Colonic mucosa (tissue), 4 donors: ENCODE data around the gene TMEM120B. TPM values are rescaled to one million over a fixed set of nuclear protein-coding genes. Genes with fewer than 3 reads are reported as not detected.

Experiments
- DNase-seq: peaks from one replicate; pipeline ENCODE4 v3.0.0-alpha.2; 2020
- H3K27ac ChIP-seq: fragments of 200-600 bp; one replicate; pipeline ENCODE4 v1.8.0; 2021
- H3K27me3 ChIP-seq: fragments of 200-600 bp; one replicate; pipeline ENCODE4 v1.8.0; 2021
- H3K36me3 ChIP-seq: fragments of 200-600 bp; one replicate; pipeline ENCODE4 v1.8.0; 2021
- H3K4me1 ChIP-seq: fragments of 200-600 bp; one replicate; pipeline ENCODE4 v1.8.0; 2021; ENCODE audit warnings: mild to moderate bottlenecking
- H3K4me3 ChIP-seq: fragments of 200-600 bp; one replicate; pipeline ENCODE4 v1.8.0; 2021
- H3K9ac ChIP-seq, 2 donors: one replicate each; pipeline ENCODE4 v1.7.0; 2013; ENCODE audit warnings: control low read depth in 2 of 2, low read depth in 2 of 2, low read length in 2 of 2
- H3K9me3 ChIP-seq: fragments of 200-600 bp; one replicate; pipeline ENCODE4 v1.8.0; 2021
- CTCF ChIP-seq: fragments of 200-600 bp; IDR thresholded peaks from one replicate; pipeline ENCODE4 v1.8.0; 2022; ENCODE audit warnings: antibody characterized with exemption, mild to moderate bottlenecking
- intact Hi-C: fragments of 100-400 bp; cut with DNase I; formaldehyde crosslinking; loops from one replicate; pipeline ENCODE4 v1.14.1; 2022
- total RNA-seq, 2 donors: library from RNA; stranded (reverse); fragmentation: NEBNext Ultra II Directional in 1 of 2; extraction: Animal tissue kit (Norgen Biotek cat#: 25700) in 1 of 2; gene quantifications; one replicate each; pipeline ENCODE4 v1.2.1, GENCODE V29; 2021
- donor health status: healthy.
- donor health status: DM: no; HTN: no; CAD: no.
- donor health status: DM: no; HTN: no; CAD: no.

TMEM120B gene
- total RNA-seq, 2 donors from 2014 or later: 3.9 to 6.5 TPM

GRCh38 chr12:121776190-121777098 is 63.9 kb downstream of the TMEM120B start:
- Histone ChIP-seq H3K9ac (no peak overlapping the region), H3K27me3 (no peaks in the 10 kb centered on the region), H3K27ac (no peak overlapping the region), H3K4me3 (no peak overlapping the region), H3K9me3 (no peaks in the 10 kb centered on the region), H3K4me1 (peaks cover 4% of the 10 kb centered on the region), H3K36me3 (no peaks in the 10 kb centered on the region)
- intact Hi-C loops: loop anchor here (5.0 to 10.0 kb wide), 2 partner anchors 36 to 222 kb away; no protein-coding TSS in a partner anchor
- TF ChIP-seq CTCF: peak; percentile 85
- DNase-seq: peak; percentile 90

GRCh38 chr12:121778567-121779421 is 66.2 kb downstream of the TMEM120B start:
- Histone ChIP-seq H3K27me3 (no peaks in the 10 kb centered on the region), H3K4me3 (no peak overlapping the region), H3K36me3 (no peaks in the 10 kb centered on the region), H3K4me1 (no peaks in the 10 kb centered on the region), H3K27ac (no peak overlapping the region), H3K9me3 (no peaks in the 10 kb centered on the region), H3K9ac (no peak overlapping the region)
- DNase-seq: no peak
- intact Hi-C loops: loop anchor here (5.0 to 10.0 kb wide), 2 partner anchors 34 to 224 kb away; no protein-coding TSS in a partner anchor
- no peak for TF ChIP-seq CTCF

- H3K4me1 ChIP-seq: no peaks in the 10 kb centered on the region
- intact Hi-C loops: loop anchor here (5.0 to 10.0 kb wide), 2 partner anchors 33 to 225 kb away; no protein-coding TSS in a partner anchor
These were observed 66.9 kb downstream of the TMEM120B start for GRCh38 chr12:121779422-121779895.

DNA sequence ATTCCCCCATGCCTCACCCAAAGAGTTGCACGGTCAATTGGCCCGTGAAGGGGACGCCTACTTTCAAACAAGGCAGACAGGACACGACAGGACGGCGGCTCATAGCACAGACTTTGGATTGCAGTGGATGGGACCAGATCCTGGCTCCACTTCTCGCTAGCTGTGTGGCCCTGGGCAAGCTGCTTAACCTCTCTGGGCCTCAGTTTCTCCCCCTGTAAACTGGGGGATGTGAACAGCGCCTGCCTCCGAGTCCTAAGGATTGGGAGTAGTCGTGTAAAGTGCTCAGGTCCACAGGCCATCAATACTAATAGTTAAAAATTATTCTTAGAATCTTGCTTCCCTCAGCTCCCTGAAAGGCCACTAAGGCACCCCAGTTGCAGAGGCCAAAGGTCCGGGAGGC is 67.9 kb downstream of the TMEM120B start:
- Histone ChIP-seq H3K9me3 (no peaks in the 10 kb centered on the region), H3K27ac (no peak overlapping the region), H3K27me3 (no peaks in the 10 kb centered on the region), H3K36me3 (no peaks in the 10 kb centered on the region), H3K4me3 (no peak overlapping the region), H3K4me1 (no peaks in the 10 kb centered on the region), H3K9ac (no peak overlapping the region)
- DNase-seq: no peak
- no peak for TF ChIP-seq CTCF
- intact Hi-C loops: no loop called here

More at GRCh38 chr12:121779422-121779895, 66.9 kb downstream of the TMEM120B start:
- no peak for DNase-seq
- H3K27ac ChIP-seq: no peak overlapping the region
- no peak for TF ChIP-seq CTCF
- no peaks in the 10 kb centered on the region for H3K9me3 ChIP-seq
- no peak overlapping the region for H3K4me3 ChIP-seq
- H3K36me3 ChIP-seq: no peaks in the 10 kb centered on the region
- no peaks in the 10 kb centered on the region for H3K27me3 ChIP-seq
- H3K9ac ChIP-seq: no peak overlapping the region

DNA sequence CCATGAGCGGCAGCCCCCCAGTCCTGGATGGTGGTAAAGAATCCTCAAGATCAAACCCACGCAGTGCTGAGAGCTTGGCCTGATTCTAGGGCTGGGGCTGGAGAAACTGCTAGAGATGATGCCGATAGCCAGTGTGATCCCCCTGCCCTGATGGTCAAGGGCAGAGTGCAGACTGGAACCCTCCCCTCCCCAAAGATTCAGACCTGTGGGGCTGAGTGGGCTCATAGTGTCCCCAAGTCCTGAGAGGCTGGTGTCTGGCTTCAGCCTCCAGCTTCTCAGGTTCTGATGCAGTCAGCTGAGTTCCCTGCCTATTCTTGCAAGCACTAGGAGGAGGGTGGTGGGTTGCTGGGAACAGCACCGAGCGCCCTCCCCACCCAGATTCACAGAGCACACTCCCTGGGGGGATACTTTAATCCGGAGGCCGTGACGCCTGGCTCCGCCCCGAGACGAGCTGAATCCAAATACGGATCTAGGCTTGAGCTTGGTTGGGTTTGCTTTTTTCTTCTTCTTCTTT is 69.0 kb downstream of the TMEM120B start:
- DNase-seq: no peak
- no peak overlapping the region for H3K9ac ChIP-seq
- H3K27ac ChIP-seq: no peak overlapping the region
- H3K9me3 ChIP-seq: no peaks in the 10 kb centered on the region
- TF ChIP-seq CTCF: no peak
- H3K36me3 ChIP-seq: no peaks in the 10 kb centered on the region
- no peak overlapping the region for H3K4me3 ChIP-seq
- intact Hi-C loops: no loop called here
- no peaks in the 10 kb centered on the region for H3K4me1 ChIP-seq
- no peaks in the 10 kb centered on the region for H3K27me3 ChIP-seq
